CD4-positive, alpha-beta T cell treated with Interleukin-17A for 4 hours (primary cell): ENCODE measurements around the gene OTUD7B.
"Not testable (repeated sequence)": the region's sequence is repeated elsewhere in the genome, so short reads cannot be mapped to it uniquely, and the experiment has no call there.

Experiments used
- DNase-seq: peaks from one replicate; pipeline ENCODE4 v3.0.0-alpha.2; 2020; ENCODE audit warnings: mixed read lengths

The OTUD7B gene

GRCh38 chr1:150010393-150011115 lies at the start of gene OTUD7B:
TSS of gene OTUD7B (minus strand) at chr1:150010726. CDS start at chr1:149977510, 33,216 bp downstream.
- peak; percentile 75 for DNase-seq

GRCh38 chr1:150060260-150060659 lies 49.7 kb upstream of the OTUD7B start:
- DNase-seq = no peak

GRCh38 chr1:150056407-150056806 lies 45.9 kb upstream of the OTUD7B start:
- no peak for DNase-seq

DNA sequence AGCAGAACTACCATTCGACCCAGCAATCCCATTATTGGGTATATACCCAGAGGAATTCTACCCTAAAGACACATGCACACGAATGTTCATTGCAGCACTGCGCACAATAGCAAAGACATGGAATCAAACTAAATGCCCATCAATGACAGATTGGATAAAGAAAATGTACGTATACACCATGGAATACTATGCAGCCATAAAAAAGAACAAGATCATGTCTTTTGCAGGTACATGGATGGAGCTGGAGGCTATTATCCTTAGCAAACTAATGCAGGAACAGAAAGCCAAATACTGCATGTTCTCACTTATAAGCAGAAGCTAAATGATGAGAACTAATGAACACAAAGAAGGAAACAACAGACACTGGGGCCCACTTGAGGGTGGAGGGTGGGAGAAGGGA lies 45.0 kb upstream of the OTUD7B start:
- DNase-seq = not testable (repeated sequence)

DNA sequence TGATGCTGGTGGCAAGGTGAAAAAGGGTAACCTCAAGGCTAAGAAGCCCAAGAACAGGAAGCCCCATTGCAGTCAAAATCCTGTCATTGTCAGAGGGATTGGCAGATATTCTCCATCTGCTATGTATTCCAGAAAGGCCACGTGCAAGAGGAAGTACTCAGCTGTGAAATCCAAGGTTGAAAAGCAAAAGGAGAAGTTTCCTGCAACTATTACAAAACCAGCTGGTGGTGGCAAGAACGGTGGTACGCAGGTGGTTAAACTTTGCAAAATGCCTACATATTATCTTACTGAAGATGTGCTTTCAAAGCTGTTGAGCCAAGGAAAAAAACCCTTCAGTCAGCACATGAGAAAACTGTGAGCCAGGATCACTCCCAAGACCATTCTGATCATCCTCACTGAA lies 43.4 kb upstream of the OTUD7B start:
- DNase-seq = no peak

GRCh38 chr1:150051905-150052412 lies 41.4 kb upstream of the OTUD7B start:
- DNase-seq = not testable (repeated sequence)

DNA sequence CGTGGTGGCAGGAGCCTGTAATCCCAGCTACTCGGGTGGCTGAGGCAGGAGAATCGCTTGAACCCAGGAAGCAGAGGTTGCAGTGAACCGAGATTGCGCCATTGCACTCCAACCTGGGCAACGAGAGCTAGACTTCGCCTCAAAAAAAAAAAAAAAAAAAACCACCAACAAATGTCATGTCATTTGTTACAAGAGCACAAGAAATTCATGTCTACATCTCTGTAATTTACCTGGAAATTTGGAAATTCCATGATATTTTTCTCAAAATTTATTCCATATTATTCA lies 40.5 kb upstream of the OTUD7B start:
- no peak for DNase-seq

DNA sequence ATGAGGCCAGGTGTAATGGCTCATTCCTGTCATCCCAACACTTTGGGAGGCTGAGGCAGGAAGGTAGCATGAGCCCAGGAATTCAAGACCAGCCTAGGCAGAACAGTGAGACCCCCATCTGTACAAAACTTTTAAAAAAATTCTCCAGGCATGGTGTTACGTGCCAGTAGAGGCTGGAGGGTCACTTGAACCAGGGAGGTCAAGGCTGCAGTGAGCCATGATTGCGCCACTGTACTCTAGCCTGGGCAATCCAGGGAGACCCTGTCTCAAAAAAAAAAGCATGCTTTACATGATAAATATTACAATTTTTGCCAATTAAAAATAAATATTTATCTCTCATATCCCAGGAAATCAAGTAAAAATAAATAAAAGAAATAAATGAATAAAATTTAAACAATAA lies 39.4 kb upstream of the OTUD7B start:
- no peak for DNase-seq

- DNase-seq = no peak
Measured at GRCh38 chr1:150034336-150034735, 23.8 kb upstream of the OTUD7B start.

- DNase-seq = no peak
Measured at GRCh38 chr1:150028322-150028721, 17.8 kb upstream of the OTUD7B start.

DNA sequence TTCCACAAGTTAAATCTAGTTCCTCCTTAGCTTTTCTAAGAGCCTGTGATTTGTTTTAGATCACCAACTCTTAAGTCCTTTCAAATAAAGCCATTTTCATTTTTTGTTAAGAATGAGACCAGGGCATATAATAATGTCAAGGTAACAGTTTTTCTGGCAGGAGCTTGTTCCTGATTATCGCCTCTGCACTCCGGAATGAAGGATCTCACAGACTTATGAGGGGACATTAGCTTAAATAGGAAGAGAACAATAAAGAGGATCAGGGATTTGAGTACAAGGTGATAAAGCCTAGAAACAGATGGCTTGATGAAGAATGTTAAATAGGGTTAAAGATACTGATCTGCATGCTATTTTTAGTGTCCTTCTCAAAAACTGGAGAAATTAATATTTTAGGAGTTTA lies 13.6 kb upstream of the OTUD7B start:
- no peak for DNase-seq

GRCh38 chr1:150022357-150022756 lies 11.8 kb upstream of the OTUD7B start:
- DNase-seq = no peak

DNA sequence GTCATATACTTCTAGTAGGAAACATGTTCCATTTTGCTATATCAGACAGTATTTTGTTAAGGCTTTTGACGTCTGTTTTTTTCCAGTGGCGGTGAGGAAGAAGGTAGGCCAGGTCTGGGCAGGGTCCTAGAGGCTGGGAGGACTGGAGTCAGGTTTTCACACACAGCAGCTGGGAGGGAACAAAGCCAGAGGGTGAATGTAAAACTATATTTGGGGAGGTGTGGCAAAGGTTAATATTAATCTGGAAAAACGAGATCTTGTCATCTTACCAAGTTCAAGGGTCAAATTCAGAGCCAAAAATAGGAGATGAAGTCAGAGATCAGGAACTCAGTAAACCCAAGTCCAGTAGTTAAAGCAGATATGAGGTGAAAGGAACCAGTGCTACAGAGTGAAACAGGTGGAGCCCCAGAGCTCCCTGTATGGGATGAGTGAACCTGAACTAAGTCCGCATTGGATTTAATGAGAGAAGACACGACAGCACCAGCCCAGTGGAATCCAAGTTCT lies 10.7 kb upstream of the OTUD7B start:
- no peak for DNase-seq

DNA sequence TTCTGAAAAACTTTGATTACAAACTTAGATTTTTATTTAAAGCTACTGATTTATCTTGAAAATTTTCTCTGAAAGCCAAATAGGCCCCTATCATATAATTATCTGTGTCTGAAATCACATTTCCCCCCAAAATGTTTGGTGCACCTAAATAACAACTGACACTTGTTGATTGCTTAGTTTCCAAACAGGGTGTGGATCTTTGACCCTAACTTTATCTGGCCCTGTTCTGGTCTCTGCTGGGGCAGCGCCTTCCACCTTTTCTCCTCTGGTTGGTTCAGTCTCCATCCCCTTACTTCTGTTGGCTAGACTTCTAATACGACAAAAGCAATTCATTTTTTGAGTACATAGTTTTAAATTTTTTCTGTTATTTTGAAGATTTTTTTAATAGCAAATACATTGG lies 10.2 kb upstream of the OTUD7B start:
- no peak for DNase-seq

- no peak for DNase-seq
Measured at GRCh38 chr1:150018165-150018564, 7.6 kb upstream of the OTUD7B start.

- DNase-seq = no peak
Measured at GRCh38 chr1:150017206-150017750, 6.8 kb upstream of the OTUD7B start.

DNA sequence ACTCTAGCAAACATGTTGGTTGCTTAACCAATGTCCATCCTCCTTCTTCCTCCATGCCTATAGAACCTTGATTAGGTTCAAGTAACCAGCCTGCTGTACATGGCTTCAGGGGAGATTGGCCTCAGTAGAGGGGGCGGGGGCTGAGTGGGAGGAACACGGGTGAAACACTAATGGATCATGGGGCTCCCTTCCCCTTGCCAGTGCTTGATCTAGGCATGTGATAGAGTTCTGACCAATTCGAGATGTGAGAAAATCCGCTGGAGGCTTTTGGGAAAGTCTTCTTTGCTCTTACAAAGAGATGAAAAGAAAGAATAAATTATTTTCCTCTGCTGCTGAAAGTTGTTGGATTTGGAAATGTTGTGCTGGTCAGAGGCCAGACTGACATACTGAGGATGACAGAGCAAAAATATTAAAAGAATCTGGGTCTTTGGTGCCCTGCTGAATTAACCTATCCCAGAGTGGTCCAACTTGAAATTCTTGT lies 5.2 kb upstream of the OTUD7B start:
- no peak for DNase-seq

DNA sequence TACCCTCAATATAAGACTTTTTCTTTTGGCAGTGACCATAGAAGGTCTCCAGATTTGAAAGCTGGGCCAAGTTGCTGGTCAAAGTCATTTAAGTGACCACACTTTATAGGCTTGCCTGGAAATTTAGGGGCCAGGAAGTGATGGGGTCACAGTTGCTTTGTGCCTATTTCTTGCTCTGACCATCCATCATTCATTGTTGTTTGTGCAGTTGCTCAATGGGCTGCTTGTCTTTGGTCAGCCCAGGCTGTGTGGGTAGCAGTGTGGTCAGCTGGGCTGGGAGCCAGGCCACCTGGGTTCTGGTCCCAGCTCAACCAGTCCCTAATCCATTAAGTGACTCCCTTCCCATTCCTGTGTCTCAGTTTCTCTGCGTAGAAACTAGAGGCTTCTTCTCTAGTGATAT lies 2.1 kb upstream of the OTUD7B start:
- DNase-seq = no peak

DNA sequence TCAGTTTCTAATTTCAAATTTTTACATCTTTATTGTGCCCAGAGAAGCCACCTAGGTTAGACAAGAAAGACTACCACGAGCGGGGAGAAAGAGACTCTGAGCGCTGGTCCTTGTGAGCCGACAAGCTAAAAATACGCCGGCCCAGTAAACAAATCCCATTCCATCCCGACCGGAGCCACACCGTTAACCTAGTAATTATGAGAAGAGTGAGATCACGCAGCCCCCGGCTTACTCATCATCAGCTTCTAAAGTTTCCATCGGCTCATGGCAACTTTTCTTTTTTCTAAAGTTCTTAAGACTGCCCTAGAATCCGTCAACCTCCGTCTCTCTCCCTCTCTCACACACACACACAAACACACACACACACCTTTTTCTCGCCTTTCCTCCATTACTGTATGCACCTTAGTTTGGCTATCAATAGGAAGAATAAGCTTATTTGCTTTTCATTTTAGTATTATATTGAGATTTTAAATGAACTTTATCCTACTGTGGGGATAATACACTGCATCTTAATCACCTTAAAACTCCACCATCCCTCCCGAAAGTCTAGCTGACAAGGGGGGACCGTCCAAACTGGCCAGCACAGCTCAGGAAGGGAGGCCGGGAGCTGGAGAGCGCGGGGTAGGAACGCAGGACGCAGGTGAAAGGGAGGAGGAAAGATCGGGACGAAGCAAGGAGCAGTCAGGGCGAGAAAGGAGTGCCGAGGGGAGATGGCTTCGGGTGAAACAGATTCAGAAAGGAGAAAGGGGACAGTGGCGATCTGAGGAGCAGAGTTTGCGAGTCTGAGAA lies 728 bp downstream of the OTUD7B start:
- DNase-seq = peak; percentile 56

- DNase-seq = no peak
Measured at GRCh38 chr1:150008699-150009098, 1.8 kb downstream of the OTUD7B start.

- no peak for DNase-seq
Measured at GRCh38 chr1:150006881-150007421, 3.6 kb downstream of the OTUD7B start.

DNA sequence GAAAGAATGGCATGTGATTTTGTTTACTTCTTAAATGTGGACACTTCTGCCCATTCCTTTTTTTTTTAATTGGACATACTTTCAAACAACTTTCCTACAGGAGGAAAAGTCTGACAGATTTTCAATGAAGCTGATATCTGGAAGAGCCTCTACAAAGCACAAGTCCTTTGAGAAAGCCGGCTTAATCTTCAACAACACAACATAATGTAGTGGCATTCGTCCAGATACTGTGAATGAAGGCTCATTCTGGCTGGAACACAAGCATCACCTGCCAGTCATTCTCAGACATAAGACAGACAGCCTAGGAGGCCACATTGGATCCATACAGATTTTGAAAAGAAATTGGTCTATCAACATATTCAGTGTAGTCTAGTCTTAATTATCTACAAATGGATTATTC lies 4.9 kb downstream of the OTUD7B start:
- no peak for DNase-seq

- no peak for DNase-seq
Measured at GRCh38 chr1:150003801-150004200, 6.7 kb downstream of the OTUD7B start.
